Activated naive CD4-positive, alpha-beta T cell treated with Interleukin-2 at 50 U/mL for 16 hours (primary cell): ENCODE results near the gene STPG4.

Experiments used
- DNase-seq: peaks from one replicate; pipeline ENCODE4 v3.0.0-alpha.2; 2020

Gene STPG4

DNA sequence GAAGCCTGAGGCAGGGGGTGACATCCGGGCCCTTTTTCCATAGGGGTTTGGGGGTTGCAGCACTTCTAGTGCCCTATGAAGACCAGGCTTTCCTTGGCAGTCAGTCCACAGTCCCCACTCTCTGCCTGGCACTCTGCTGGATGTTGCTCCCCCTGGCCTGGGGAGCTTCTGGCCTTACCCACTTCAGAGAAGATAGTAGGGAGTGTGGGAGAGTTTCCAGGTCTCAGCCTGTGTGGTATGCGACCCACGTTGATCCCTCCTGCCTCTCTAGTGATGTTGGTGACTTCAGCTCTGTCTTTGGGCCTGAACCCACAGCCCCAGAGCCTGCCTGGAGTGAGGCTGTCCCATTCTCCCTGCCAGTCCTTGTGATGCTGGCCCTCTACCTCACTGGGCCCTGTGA lies 105.6 kb downstream of the STPG4 start:
- DNase-seq: no peak

DNA sequence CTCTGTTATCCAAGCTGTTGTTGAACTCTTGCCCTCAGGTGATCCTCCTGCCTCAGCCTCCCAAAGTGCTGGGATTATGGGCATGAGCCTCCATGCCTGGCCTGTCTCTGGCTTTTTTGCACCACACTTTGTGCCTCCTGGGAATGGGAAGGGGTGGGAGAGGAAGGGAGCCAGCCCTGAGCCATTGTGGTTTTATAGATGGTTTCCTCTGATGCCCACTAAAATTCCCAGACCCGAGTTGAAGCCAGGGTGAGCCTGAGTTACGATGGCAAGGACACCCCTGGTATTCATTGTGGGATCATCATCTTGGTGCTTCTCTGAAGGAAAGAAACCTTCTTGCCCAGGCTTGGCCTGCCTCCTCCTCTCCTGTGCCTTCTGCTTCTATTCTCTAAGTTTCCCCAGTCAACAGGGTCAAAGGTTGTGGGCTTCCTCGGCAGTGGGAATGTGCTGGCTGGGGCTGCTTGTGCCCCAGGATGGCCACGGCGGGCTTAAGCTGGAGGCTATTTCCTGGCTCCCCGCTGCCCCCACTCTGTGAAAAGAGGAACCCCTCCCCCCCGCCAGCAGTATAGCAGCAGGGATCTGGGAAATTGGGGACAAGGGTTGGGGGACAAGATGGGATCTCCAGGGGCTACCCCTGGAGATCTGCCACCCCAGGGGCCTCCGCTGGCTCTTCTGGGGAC lies 106.2 kb downstream of the STPG4 start:
- DNase-seq: no peak

DNA sequence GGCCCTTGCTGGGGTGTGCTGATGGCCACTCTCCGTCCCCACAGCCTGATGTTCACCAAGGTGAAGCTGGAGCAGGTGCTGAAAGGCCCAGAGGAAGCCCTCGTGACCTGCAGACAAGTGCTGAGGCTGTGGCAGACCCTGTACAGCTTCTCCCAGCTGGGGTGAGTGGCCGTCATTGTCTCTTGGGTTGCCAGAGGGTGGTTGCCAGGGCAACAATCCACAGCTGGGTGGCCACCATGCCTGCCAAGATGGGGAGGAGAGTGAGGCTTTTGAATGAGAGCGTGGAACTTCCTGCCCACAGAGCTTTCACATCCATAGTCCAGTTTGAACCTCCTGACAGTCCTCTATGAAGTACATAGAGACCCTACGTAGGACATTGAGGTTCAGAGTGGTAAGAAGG lies 108.8 kb downstream of the STPG4 start:
- DNase-seq: no peak

DNA sequence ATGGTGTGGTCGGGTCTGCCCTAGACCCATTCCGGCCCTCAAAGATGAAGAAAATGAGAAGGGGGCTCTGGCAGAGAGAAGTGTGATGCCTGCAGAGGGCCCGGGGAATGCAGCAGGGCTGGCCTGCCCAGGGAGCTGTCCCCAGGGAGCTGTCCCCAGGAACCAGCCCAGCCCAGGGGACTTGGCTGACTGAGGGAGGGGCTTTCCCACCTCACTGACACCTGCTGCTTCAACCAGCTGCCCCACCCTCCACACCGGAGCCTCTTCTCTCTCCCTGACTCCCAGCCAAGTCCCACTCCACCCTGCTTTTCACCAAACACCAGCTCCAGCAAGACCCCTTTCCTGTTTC lies 111.2 kb downstream of the STPG4 start:
- DNase-seq: no peak

DNA sequence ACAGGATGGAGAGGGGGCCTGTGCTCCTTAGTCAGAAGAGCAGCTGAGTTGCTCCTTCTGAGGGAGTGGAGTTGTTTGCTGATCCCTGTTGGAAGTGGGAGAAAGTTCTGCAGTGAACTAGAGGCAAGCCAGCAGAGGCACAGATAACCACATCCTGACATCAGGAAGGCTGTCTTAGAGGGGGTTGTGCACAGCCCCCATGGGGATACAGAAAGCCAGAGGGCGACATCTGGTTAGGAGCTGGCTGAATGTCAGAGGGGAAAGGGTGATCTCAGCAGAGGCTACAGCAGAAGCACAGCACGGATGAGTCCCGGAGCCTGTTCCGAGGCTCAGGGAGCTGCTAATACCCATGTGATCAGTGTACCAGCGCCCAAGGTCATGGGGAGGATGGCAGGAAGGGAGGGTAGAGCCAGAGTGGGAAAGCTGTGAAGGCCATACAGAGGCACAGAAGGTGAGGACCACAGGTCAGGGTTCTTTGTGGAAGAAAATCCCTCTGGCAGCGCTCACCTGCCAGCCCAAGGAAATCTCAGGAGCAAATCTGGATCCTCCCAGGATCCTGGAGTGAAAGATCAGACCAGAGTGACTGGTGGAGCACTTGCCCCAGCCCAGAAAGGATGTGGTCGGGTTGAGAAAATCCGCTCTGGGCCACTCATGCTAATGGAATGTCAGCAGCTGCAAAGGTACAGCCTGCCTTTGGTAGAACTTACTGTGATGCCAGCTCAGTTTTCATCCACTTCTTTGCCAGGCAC lies 111.8 kb downstream of the STPG4 start:
- DNase-seq: no peak

DNA sequence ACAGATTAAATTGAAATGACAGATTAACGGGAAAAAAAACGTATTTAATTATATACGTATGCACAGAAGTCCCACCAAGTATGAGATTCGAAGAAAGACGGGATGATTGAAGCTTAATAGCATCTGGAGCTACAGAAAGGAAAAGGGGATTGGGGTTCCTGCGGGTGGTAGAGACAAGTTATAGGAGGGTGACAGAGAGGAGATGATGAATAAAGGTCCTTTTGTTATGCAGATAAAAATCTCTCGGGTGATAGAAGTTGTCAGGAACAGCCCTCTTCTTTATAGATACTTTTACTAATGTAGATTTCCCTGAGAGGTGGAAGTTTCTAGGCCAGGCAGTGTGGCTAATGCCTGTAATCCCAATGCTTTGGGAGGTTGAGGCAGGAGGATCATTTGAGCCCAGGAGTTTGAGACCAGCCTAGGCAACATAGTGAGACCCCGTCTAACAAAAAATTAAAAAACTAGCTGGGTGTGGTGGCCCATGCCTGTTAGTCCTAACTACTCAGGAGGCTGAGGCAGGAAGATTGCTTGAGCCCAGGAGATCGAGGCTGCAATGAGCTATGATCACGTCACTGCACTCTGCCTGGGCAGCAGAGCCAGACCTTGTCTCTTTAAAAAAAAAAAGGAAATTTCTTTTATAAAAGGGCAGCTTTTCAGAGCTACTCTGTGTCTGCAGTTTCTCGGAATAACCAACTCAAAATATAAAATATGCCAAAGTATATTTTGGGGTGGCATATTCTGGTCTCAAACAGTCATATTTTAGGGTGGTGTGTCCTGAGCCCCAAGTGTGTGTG lies 113.0 kb downstream of the STPG4 start:
- no peak for DNase-seq

DNA sequence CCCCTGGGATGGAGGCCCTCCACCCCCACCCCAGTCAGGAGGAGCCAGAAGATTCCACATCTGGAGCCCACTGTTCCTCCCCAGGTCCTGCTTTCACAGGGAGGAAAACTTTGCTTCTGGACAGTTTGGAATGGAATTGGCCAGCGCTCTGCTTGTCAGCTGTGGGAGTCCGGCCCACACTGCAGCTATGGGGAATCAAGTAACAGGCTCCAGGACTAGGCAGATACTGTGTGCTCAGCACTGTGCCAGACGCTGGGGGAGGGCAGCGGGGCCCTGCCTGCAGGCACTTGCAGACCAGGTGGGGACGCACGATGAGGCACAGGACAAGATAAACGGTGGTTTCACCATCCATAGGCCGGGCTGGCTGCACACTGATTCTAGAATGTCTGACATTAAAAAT lies 114.0 kb downstream of the STPG4 start:
- no peak for DNase-seq

DNA sequence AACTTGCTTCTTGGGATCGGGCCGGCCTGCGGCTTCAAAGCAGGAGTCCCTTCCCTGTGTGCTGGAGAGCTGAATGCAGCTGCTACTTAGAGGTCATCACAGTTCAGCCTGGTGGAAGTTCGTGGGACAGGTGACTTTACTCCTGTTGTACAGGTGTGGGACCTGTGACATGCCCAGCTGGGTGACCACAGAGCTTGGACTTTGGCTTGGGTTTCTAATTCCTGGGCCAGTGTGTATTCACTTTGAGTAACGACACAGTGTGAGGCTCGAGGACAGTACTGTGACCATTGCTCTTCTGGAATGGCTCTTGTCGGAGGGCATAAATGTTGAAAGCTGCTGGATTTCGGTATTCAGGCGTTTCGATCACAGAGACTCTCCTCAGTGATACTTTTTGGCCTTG lies 114.5 kb downstream of the STPG4 start:
- no peak for DNase-seq

DNA sequence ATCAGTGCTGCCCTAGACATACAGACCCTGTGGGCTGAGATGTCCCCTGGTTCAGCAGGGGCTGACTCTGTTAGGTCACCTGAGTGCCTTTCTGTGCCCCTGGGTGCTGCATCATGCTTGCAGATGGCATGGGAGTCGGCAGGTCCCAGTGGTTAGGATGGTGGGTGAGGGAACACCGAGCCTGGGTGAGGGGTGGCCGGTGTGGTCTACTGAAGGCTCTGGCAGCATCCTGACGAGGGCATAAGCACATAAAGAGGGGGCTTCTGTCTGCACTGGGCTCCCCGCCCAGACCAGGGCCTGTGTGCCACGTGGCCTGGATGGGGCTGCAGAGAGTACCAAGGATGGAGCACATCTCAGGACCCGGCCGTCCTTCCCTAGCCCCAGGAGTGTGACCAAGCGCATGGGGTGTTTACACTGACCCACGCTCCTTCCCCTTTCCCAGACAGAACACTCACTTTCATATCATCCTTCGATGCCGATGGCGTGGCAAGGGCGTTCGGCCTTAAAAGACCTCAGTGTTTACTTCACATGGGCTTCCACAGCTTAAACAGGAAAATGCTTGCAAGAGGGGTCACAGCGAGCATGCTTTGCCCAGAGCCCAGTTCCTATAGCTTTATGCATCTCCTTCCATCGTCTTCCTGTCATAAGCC lies 115.1 kb downstream of the STPG4 start:
- no peak for DNase-seq

DNA sequence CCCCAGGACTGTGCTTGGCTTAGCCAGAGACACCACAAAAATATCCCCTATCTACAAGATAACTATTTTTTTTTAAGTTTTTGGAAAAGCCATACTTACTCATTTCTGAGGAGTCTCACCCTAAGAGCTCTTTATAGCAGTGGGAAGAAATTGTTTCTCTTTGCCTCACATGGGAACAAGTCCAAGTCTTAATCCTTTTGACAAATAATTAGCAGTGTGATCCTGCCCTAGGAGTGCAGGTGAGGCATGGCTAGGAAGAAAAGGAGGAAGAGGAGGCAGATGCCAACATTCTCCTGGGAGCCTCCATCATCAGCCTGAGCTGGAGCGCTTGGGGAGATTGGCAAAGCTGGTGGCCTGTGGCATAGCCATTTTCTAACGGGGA lies 115.6 kb downstream of the STPG4 start:
- DNase-seq: no peak

DNA sequence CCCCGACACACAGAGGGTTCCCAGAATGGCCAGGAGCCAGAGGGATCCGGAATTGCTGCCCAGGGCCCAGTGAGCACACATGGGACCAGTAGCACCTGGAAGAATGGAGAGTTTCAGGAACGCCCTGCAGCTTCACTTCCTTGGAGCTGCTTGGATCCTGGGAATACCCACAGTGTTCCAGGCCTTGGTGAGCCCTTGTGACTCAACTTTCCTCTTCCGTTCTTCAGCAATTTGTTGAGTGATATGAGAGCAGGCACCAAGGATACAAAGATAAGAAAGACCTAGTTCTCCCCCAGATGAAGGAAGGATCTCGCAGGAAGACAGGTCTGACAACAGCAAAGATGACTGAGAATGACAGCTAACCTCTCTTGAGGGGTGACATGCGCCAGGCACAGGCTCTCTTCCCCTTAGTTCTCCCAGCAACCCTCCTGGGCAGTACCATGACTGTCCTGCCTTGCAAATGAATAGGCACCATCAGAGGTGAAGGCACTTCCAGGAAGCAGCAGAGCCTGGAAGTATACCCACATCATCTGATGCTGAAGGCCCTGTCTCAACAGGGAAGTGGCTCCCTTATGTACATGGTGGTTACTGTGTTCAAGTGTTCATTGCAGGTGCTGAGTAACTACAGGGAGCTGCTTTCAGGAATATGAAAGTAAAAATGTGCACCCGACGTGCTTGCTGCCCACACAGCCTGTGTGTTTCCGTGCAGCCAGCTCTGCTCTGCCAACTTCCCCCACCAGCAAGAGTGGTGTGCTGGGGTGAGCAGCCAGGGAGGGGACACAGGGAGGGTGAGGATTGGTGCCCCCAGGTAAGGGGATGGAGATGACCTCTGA lies 116.2 kb downstream of the STPG4 start:
- DNase-seq: peak; percentile 5

DNA sequence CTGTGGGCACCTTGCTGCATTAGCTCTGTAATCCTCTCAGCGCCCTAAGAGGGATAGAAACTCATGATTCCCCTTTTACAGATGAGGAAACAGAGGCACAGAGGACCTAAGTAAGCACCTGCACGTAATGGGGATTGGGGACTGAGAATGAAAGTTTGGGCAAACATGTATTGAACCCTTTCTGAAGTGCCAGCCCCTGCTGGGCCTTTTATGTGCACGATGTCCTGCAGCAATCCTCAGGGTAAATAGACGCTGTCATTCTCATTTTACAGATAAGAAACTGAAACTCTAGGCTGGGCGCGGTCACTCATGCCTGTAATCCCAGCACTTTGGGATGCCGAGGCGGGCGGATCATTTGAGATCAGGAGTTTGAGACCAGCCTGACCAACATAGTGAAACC lies 117.4 kb downstream of the STPG4 start:
- DNase-seq: no peak
